ENCODE data around the gene STX18. TPM values are rescaled to one million over a fixed set of nuclear protein-coding genes. Genes with fewer than 3 reads are reported as not detected.

STX18 gene
- total RNA-seq, 6 experiments from 2014 or later = 27.5 to 37.1 (median 29.8) TPM

GRCh38 chr4:4377732-4378460 lies 164.0 kb downstream of the STX18 start:
- H3K27me3 Mint-ChIP-seq (ENCODE audit: insufficient read depth) = peaks cover 43% of the 10 kb centered on the region
- no peaks in the 10 kb centered on the region for H3K4me1 Mint-ChIP-seq (ENCODE audit: low read depth)
- peaks cover 7% of the 10 kb centered on the region; the same call in 1 of the 2 replicates for H3K36me3 Mint-ChIP-seq (ENCODE audit: low read depth)
- TF ChIP-seq, protein P1, sequence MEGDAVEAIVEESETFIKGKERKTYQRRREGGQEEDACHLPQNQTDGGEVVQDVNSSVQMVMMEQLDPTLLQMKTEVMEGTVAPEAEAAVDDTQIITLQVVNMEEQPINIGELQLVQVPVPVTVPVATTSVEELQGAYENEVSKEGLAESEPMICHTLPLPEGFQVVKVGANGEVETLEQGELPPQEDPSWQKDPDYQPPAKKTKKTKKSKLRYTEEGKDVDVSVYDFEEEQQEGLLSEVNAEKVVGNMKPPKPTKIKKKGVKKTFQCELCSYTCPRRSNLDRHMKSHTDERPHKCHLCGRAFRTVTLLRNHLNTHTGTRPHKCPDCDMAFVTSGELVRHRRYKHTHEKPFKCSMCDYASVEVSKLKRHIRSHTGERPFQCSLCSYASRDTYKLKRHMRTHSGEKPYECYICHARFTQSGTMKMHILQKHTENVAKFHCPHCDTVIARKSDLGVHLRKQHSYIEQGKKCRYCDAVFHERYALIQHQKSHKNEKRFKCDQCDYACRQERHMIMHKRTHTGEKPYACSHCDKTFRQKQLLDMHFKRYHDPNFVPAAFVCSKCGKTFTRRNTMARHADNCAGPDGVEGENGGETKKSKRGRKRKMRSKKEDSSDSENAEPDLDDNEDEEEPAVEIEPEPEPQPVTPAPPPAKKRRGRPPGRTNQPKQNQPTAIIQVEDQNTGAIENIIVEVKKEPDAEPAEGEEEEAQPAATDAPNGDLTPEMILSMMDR (IDR thresholded peaks at IDR 0.05) = no peak
- H3K27ac Mint-ChIP-seq = no peak overlapping the region
- no peak overlapping the region for H3K4me3 Mint-ChIP-seq
- no peaks in the 10 kb centered on the region; the same call in 1 of the 2 replicates for H3K9me3 Mint-ChIP-seq
- no peak for DNase-seq

DNA sequence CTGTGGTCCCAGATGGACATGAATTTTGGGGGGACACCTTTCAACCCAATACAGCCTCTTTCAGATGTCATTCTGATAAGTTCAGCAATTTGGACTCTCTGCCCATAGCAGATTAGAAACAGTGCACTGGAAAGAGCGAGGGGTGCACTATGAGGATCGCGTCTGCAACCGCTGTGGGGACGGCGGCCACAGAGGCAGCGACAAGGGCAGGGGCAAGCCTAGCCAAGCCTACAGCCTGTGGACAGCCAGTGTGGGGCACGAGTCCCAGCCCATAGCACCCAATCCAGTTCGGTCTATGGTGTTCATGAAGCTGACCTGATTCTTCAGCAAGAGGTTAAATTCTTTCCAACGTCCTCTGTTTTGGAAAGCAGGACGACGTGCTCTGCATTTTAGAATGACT lies 164.7 kb downstream of the STX18 start:
- no peak for DNase-seq
- no peaks in the 10 kb centered on the region for H3K4me1 Mint-ChIP-seq (ENCODE audit: low read depth)
- H3K27me3 Mint-ChIP-seq (ENCODE audit: insufficient read depth) = peaks cover 41% of the 10 kb centered on the region
- no peaks in the 10 kb centered on the region; the same call in 1 of the 2 replicates for H3K9me3 Mint-ChIP-seq
- no peak overlapping the region for H3K4me3 Mint-ChIP-seq
- TF ChIP-seq, protein P1 (IDR thresholded peaks at IDR 0.05) = no peak
- H3K36me3 Mint-ChIP-seq (ENCODE audit: low read depth) = peaks cover 7% of the 10 kb centered on the region; the same call in 1 of the 2 replicates
- no peak overlapping the region for H3K27ac Mint-ChIP-seq

- H3K36me3 Mint-ChIP-seq (ENCODE audit: low read depth) = peaks cover 7% of the 10 kb centered on the region; the same call in 1 of the 2 replicates
- TF ChIP-seq, protein P1 (IDR thresholded peaks at IDR 0.05) = no peak
- H3K27ac Mint-ChIP-seq = no peak overlapping the region
- no peak for DNase-seq
- no peak overlapping the region for H3K4me3 Mint-ChIP-seq
- peaks cover 43% of the 10 kb centered on the region for H3K27me3 Mint-ChIP-seq (ENCODE audit: insufficient read depth)
- no peaks in the 10 kb centered on the region for H3K4me1 Mint-ChIP-seq (ENCODE audit: low read depth)
- no peaks in the 10 kb centered on the region; the same call in 1 of the 2 replicates for H3K9me3 Mint-ChIP-seq
These were observed 165.8 kb downstream of the STX18 start for GRCh38 chr4:4376074-4376473.

GRCh38 chr4:4374388-4375098 lies 167.3 kb downstream of the STX18 start:
- Mint-ChIP-seq H3K4me1 (ENCODE audit: low read depth) (no peaks in the 10 kb centered on the region), H3K27ac (no peak overlapping the region), H3K27me3 (ENCODE audit: insufficient read depth) (peaks cover 41% of the 10 kb centered on the region), H3K36me3 (ENCODE audit: low read depth) (peaks cover 7% of the 10 kb centered on the region; the same call in 1 of the 2 replicates), H3K4me3 (no peak overlapping the region), H3K9me3 (no peaks in the 10 kb centered on the region; the same call in 1 of the 2 replicates)
- DNase-seq = no peak
- TF ChIP-seq, protein P1 (IDR thresholded peaks at IDR 0.05) = no peak

Other genes starting within 250 kb of the STX18 start
- under 1 TPM in 2 of 6 experiments, not detected in 4; 0.13 to 0.14 TPM for gene NSG1, start 154.9 kb downstream of the STX18 start, total RNA-seq (2021; fragmentation: NEBNext Ultra II Directional; extraction: Animal tissue kit (Norgen Biotek cat#: 25700))

Measured in HFFc6 (cell line).